ACC112 (cell line): Measurements from ENCODE around the gene TSPAN6.

Source experiments
- H2AFZ ChIP-seq: fragments of 200-600 bp; sonication (generic); one replicate; pipeline ENCODE4 v1.6.0; 2017; ENCODE audit warnings: antibody characterized with exemption, low read length; ENCODE audit not compliant: unreplicated experiment
- H3K27ac ChIP-seq: fragments of 200-600 bp; sonication (generic); 2 replicates; pipeline ENCODE4 v1.5.1; 2014; ENCODE audit warnings: low read depth, mild to moderate bottlenecking, antibody characterized with exemption, low read length, moderate library complexity
- H3K27me3 ChIP-seq: fragments of 200-600 bp; sonication (generic); 2 replicates; pipeline ENCODE4 v1.6.1; 2014; ENCODE audit warnings: mild to moderate bottlenecking, antibody characterized with exemption, low read length, moderate library complexity, mixed read lengths; ENCODE audit not compliant: insufficient read depth
- H3K36me3 ChIP-seq: fragments of 200-600 bp; sonication (generic); 2 replicates; pipeline ENCODE4 v1.6.1; 2016; ENCODE audit warnings: mild to moderate bottlenecking, antibody characterized with exemption, low read length, moderate library complexity, mixed read lengths; ENCODE audit not compliant: insufficient read depth
- H3K4me1 ChIP-seq: fragments of 200-600 bp; sonication (generic); one replicate; pipeline ENCODE4 v1.6.1; 2016; ENCODE audit warnings: low read length, mixed read lengths; ENCODE audit not compliant: insufficient read depth, unreplicated experiment, control insufficient read depth
- H3K4me3 ChIP-seq: fragments of 200-600 bp; sonication (generic); 2 replicates; pipeline ENCODE4 v1.5.1; 2014; ENCODE audit warnings: mild to moderate bottlenecking, low read depth, low read length
- H3K79me2 ChIP-seq: fragments of 200-600 bp; sonication (generic); one replicate; pipeline ENCODE4 v1.6.0; 2016; ENCODE audit warnings: low read length; ENCODE audit not compliant: control insufficient read depth, unreplicated experiment, insufficient read depth

TSPAN6 gene

GRCh38 chrX:100636321-100636991 is at the start of gene TSPAN6:
Gene TSPAN6, minus strand, starts transcription at chrX:100636806. Its CDS starts 112 bp downstream, at chrX:100636694.
- Histone ChIP-seq H3K36me3 (0 out of 2 replicates have a peak, but pooled peaks cover 4% of the 10 kb centered on the region), H3K79me2 (no peaks in the 10 kb centered on the region), H2AFZ (peak within 1 kb of the TSS; percentile 81), H3K4me3 (peak within 1 kb of the TSS; percentile 90), H3K27ac (0 out of 2 replicates have a peak within 1 kb of the TSS, but pooled peaks have one; percentile 7), H3K27me3 (no peaks in the 10 kb centered on the region), H3K4me1 (peaks cover 4% of the 10 kb centered on the region)

- Histone ChIP-seq H3K27me3 (no peaks in the 10 kb centered on the region), H2AFZ (no peak overlapping the region), H3K4me3 (no peak overlapping the region), H3K4me1 (peaks cover 26% of the 10 kb centered on the region), H3K36me3 (no peaks in the 10 kb centered on the region), H3K27ac (no peak overlapping the region), H3K79me2 (no peaks in the 10 kb centered on the region)
Observed at GRCh38 chrX:100685997-100686305, 49.3 kb upstream of the TSPAN6 start.

GRCh38 chrX:100685284-100685996 is 48.8 kb upstream of the TSPAN6 start:
- Histone ChIP-seq H3K36me3 (no peaks in the 10 kb centered on the region), H3K79me2 (no peaks in the 10 kb centered on the region), H3K4me1 (peaks cover 31% of the 10 kb centered on the region), H2AFZ (no peak overlapping the region), H3K4me3 (no peak overlapping the region), H3K27me3 (no peaks in the 10 kb centered on the region), H3K27ac (peak overlapping the region; percentile 89)

- no peak overlapping the region for H2AFZ ChIP-seq
- no peaks in the 10 kb centered on the region for H3K79me2 ChIP-seq
- peaks cover 41% of the 10 kb centered on the region for H3K4me1 ChIP-seq
- peak overlapping the region; percentile 23; the same call in 1 of the 2 replicates for H3K27ac ChIP-seq
- H3K36me3 ChIP-seq, result no peaks in the 10 kb centered on the region
- no peak overlapping the region for H3K4me3 ChIP-seq
- no peaks in the 10 kb centered on the region for H3K27me3 ChIP-seq
Observed at GRCh38 chrX:100682939-100683338, 46.3 kb upstream of the TSPAN6 start.

GRCh38 chrX:100681599-100681998 is 45.0 kb upstream of the TSPAN6 start:
- Histone ChIP-seq H3K27ac (peak overlapping the region; percentile 58), H3K79me2 (no peaks in the 10 kb centered on the region), H3K4me1 (peaks cover 41% of the 10 kb centered on the region), H2AFZ (no peak overlapping the region), H3K4me3 (no peak overlapping the region), H3K27me3 (no peaks in the 10 kb centered on the region), H3K36me3 (no peaks in the 10 kb centered on the region)

GRCh38 chrX:100680756-100681155 is 44.1 kb upstream of the TSPAN6 start:
- Histone ChIP-seq H3K27ac (peak overlapping the region; percentile 58), H2AFZ (no peak overlapping the region), H3K36me3 (no peaks in the 10 kb centered on the region), H3K79me2 (no peaks in the 10 kb centered on the region), H3K4me1 (peaks cover 41% of the 10 kb centered on the region), H3K4me3 (no peak overlapping the region), H3K27me3 (no peaks in the 10 kb centered on the region)

GRCh38 chrX:100677611-100678181 is 41.1 kb upstream of the TSPAN6 start:
- H3K27ac ChIP-seq, result no peak overlapping the region
- H3K36me3 ChIP-seq, result peaks cover 9% of the 10 kb centered on the region; the same call in 1 of the 2 replicates
- peaks cover 45% of the 10 kb centered on the region for H3K4me1 ChIP-seq
- H3K27me3 ChIP-seq, result no peaks in the 10 kb centered on the region
- H3K79me2 ChIP-seq, result no peaks in the 10 kb centered on the region
- no peak overlapping the region for H3K4me3 ChIP-seq
- H2AFZ ChIP-seq, result no peak overlapping the region

- Histone ChIP-seq H3K27ac (no peak overlapping the region), H3K4me3 (no peak overlapping the region), H2AFZ (no peak overlapping the region)
Observed at GRCh38 chrX:100674705-100675104, 38.1 kb upstream of the TSPAN6 start.

GRCh38 chrX:100673397-100673953 is 36.9 kb upstream of the TSPAN6 start:
- Histone ChIP-seq H3K4me3 (no peak overlapping the region), H3K27me3 (no peaks in the 10 kb centered on the region), H2AFZ (no peak overlapping the region), H3K36me3 (peaks cover 9% of the 10 kb centered on the region; the same call in 1 of the 2 replicates), H3K4me1 (peaks cover 30% of the 10 kb centered on the region), H3K27ac (peak overlapping the region; percentile 81), H3K79me2 (no peaks in the 10 kb centered on the region)

More at GRCh38 chrX:100674705-100675104, 38.1 kb upstream of the TSPAN6 start:
- H3K79me2 ChIP-seq, result no peaks in the 10 kb centered on the region
- H3K27me3 ChIP-seq, result no peaks in the 10 kb centered on the region
- peaks cover 9% of the 10 kb centered on the region; the same call in 1 of the 2 replicates for H3K36me3 ChIP-seq
- H3K4me1 ChIP-seq, result peaks cover 33% of the 10 kb centered on the region

- H3K4me1 ChIP-seq, result peaks cover 30% of the 10 kb centered on the region
- peaks cover 9% of the 10 kb centered on the region; the same call in 1 of the 2 replicates for H3K36me3 ChIP-seq
- H3K27ac ChIP-seq, result peak overlapping the region; percentile 81
- no peaks in the 10 kb centered on the region for H3K27me3 ChIP-seq
- no peaks in the 10 kb centered on the region for H3K79me2 ChIP-seq
- H3K4me3 ChIP-seq, result no peak overlapping the region
- H2AFZ ChIP-seq, result no peak overlapping the region
Observed at GRCh38 chrX:100672966-100673365, 36.4 kb upstream of the TSPAN6 start.
